ENCODE data around the gene KDM1B.
"Not testable (repeated sequence)": the region's sequence is repeated elsewhere in the genome, so short reads cannot be mapped to it uniquely, and the experiment has no call there.

Gene KDM1B

DNA sequence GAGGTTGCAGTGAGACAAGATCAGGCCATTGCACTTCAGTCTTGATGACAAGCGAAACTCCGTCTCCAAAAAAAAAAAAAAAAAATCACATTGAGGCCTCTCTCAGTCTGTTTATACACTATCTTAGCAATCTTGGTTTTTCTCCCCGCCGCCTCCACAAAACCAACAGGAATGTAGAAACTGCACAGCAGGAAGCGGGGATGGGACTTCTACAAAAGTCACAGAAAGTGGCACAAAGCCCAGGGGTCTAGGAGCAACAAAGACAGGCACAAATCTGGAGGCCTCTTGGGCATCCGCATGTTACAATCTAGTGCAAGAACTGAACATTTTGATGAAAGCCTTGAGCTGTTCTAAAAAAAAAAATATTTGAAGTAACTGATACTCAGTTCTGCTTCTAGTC, 48.6 kb downstream of the KDM1B start:
- FAIRE-seq: no peak

DNA sequence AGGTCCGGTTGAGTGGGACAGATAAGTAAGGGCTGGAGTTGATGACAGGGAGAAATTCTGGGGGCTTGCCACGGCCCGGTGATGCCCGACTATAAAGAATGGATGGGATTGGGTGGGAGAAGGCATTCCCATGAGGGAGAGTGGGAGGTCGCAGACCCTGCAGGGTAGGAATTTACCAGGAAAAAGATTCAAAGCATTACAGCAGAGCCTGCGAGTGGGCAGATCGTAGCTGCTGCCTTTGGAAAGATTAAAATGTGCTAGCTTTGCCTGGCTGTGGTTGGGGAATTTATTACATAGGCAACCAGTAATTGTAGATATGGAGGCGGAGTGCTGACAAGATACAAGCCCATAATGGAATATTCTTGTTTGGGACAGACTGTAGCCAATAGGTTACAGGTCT, 49.5 kb downstream of the KDM1B start:
- no peak for FAIRE-seq

DNA sequence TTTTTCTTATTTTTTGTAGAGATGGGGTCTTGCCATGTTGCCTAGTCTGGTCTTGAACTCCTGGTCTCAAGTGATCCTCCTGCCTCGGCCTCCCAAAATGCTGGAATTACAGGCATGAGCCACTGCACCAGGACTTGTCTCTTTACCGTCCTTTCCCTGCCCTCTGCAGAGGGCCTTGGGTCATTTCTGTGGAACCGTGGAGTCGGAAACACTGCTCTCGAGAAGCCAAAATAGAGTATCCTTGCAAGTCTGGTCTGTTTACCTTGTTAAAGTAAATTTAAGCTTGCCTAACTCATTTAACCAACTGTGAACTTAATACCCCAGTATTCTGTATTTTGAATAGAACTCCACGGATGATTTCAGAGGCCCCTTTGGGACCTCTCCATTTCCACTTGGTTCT, 51.4 kb downstream of the KDM1B start:
- FAIRE-seq: no peak

GRCh38 chr6:18207438-18207837, 52.2 kb downstream of the KDM1B start:
- no peak for FAIRE-seq

DNA sequence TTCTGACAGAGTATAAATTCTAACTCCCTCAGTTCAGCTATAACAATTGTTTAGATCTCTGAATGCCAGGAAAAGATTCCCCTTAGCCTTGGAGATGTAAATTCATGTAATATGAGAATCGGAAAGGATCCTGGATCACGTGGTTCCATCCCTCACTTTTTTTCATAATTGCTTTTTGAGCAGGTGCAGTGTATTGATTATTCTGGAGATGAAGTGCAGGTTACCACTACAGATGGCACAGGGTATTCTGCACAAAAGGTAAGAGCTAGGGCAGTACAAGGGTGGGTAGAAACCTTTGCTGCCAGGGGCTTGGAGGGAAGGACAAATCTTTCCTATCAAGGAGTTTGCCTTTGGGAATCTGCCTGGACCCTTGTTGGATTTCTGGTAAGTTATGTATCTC, 52.7 kb downstream of the KDM1B start:
- FAIRE-seq: no peak

- FAIRE-seq: not testable (repeated sequence)
These were observed 53.6 kb downstream of the KDM1B start for GRCh38 chr6:18208778-18209177.

DNA sequence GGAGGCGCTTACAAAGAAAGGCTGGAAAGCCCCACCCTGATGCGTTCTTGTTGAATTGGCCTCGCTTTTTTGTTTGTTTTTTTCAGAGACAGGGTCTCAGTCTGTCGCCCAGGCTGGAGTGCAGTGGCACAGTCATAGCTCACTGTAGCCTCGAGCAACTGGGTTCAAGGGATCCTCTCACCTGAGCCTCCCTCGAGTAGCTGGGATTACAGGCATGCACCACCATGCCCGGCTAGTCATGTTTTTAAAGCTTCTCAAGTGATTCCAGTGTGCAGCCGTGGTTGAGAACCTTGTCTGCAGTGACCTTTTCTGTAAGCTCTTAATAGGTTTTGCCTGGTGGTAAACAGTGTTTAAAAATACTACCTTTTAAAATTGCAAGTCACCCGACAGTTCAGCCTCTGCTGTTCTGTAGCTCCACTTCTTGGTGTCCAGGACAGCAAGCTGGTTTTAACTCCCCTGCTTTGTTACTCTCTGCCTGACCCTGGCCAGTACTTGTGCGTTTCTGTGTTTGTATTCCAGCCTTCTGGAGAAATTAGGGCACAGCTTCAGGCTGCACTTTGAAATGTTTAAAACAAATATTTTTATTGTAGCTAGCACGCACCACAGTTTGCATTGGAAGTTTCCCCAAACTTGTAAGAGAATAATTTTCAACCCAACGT, 54.4 kb downstream of the KDM1B start:
- no peak for FAIRE-seq

DNA sequence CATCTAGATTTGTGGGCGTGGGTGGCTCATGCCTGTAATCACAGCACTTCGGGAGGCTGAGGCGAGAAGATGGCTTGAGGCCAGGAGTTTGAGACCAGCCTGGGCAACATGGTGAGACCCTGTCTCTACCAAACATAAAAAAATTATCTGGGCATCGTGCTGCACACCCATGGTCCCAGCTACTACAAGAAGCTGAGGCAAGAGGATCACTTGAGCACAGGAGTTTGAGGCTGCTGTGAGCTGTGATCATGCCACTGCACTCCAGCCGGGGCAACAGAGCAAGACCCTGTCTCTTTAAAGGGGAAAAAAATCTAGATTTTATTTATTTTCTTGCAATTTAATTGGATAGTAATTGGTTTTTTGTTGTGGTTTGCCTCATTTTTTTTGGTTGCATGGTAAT, 55.5 kb downstream of the KDM1B start:
- FAIRE-seq: no peak

GRCh38 chr6:18211338-18211737, 56.1 kb downstream of the KDM1B start:
- no peak for FAIRE-seq

GRCh38 chr6:18212231-18212630, 57.0 kb downstream of the KDM1B start:
- no peak for FAIRE-seq

DNA sequence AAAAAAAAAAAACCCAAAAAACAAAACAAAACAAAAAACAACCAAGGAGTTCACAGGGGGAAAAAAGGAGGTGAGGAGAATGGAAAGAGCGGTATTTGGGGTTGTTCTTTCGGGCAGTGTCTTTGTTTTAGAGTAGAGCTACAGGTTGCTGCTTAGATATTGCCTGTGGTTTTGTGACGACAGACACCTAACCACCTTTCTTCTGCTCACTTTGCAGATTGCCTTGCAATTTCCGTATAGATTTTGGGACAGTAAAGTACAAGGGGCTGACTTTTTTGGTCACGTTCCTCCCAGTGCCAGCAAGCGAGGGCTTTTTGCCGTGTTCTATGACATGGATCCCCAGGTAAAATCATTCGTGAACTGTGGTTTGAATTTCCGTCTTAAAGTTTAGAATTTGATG, 58.2 kb downstream of the KDM1B start:
- no peak for FAIRE-seq

- no peak for FAIRE-seq
These were observed 58.8 kb downstream of the KDM1B start for GRCh38 chr6:18214003-18214402.

DNA sequence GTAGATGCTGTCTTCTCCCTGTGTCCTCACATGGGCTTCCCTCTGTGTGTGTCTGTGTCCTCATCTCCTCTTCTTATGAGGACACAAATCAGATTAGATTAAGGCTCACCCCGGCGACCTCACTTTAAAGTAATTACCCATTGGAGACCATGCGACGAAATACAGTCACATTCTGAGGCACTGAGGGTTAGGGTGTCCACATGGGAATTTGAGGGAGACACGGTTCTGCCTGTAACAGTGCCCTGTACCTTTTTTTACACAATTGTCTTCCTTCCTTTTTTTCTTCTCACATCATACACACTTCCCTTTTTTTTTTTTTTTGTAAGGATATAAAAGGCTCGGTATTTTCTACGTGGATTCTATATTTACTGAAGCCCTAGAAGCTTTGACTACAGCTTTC, 60.2 kb downstream of the KDM1B start:
- no peak for FAIRE-seq

DNA sequence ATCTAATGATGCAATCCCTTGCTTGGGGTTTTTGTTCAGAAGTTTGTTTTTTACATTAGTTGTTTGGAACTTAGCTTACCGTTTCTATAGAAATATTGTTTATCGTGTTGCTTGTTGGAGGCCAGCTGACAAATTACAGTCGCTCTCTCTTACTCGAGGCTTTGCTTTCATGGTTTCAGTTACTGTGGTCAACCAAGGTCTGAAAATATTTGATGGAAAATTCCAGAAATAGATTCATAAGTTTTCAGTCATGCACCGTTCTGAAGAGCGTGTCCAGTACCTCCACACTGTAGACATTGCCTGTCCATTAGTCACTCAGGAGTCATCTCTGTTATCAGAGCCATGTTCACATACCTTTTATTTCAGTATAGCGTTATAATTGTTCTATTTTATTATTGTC, 61.2 kb downstream of the KDM1B start:
- no peak for FAIRE-seq

GRCh38 chr6:18218233-18218632, 63.0 kb downstream of the KDM1B start:
- FAIRE-seq: no peak

- FAIRE-seq: no peak
These were observed 64.4 kb downstream of the KDM1B start for GRCh38 chr6:18219591-18219990.

DNA sequence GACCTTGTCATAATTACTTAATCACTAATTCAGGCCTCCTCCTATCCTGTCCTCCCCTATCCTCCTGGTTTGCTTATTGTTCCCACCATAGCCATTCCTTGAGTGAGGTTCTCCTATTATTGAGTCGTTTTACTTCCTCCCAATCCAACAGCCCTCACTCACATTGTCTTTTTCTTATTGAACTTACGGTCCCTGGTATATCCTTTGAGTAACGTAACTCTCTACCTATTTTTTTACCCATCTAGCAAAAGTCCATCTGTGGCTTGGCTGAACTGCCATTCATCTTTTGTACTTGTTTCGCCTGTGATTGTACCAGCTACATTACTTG, 66.0 kb downstream of the KDM1B start:
- FAIRE-seq: no peak

GRCh38 chr6:18226451-18227105, 71.4 kb downstream of the KDM1B start:
- FAIRE-seq: not testable (repeated sequence)

- not testable (repeated sequence) for FAIRE-seq
These were observed 71.9 kb downstream of the KDM1B start for GRCh38 chr6:18227166-18227565.

DNA sequence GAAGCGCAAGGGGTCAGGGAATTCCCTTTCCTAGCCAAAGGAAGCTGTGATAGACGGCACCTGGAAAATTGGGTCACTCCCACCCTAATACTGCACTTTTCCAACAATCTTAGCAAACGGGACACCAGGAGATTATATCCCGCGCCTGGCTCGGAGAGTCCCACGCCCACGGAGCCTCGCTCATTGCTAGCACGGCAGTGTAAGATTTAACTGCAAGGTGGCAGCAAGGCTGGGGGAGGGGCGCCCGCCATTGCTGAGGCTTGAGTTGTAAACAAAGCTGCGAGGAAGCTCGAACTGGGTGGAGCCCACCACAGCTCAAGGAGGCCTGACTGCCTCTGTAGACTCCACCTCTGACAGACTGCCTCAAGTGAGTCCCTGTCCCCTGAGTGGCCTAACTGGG, 73.4 kb downstream of the KDM1B start:
- not testable (repeated sequence) for FAIRE-seq

DNA sequence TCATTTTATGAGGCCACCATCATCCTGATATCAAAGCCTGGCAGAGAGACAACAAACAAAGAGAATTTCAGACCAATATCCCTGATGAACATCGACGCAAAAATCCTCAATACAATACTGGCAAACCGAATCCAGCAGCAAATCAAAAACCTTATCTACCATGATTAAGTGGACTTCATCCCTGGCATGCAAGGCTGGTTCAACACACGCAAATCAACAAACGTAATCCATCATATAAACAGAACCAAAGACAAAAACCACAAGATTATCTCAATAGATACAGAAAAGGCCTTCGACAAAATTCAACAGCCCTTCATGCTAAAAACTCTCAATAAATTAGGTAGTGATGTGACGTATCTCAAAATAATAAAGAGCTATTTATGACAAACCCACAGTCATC, 76.6 kb downstream of the KDM1B start:
- FAIRE-seq: not testable (repeated sequence)

- FAIRE-seq: not testable (repeated sequence)
These were observed 78.5 kb downstream of the KDM1B start for GRCh38 chr6:18233770-18234169.

GRCh38 chr6:18234564-18234963, 79.3 kb downstream of the KDM1B start:
- no peak for FAIRE-seq

- FAIRE-seq: no peak
These were observed 80.3 kb downstream of the KDM1B start for GRCh38 chr6:18235524-18235923.

GRCh38 chr6:18237167-18237566, 81.9 kb downstream of the KDM1B start:
- FAIRE-seq: no peak

Data from TTC549 (cell line).